ENCODE data around the gene NAV3. TPM values are rescaled to one million over a fixed set of nuclear protein-coding genes. Genes with fewer than 3 reads are reported as not detected.

The NAV3 gene
- polyA plus RNA-seq, 1 of the 3 experiments (the other 2 are of a cell fraction) = 10.5 TPM

DNA sequence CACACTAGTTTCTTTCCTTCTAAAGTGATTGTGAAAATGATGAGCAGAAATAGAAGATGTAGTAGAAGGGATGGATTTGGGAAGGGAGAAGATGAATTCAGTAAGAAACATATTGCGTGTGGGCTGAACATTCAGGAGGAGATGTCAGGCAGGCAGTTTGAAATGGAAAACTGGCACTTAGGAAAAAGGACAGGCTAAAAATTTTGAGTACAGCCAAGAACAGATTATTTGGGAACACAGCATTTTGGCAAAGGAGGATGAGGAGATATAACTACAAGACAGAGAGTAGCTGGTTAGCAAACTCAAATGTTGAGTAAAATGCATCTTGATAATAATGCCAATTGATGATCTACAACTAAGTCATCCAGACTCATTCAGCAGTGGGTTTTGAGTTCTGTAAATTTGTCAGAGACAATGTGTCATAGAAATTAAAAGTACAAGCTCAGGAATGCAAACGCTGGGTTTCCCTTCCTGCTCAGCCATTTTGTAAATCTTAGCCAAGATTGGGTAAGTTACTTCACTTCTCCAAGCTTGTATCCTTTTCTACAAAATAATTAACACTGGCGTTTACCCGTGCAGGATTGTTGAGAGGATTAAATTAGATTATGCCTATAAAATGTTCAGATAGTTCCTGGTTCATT lies 255.0 kb downstream of the NAV3 start:
- ChIA-PET CTCF (interaction anchor here (1.4 to 2.7 kb wide), 3 partner anchors 11 to 78 kb away, joined by 3 to 9 read pairs (median 4); no protein-coding TSS in a partner anchor), POLR2A (no interaction called here)
- Histone ChIP-seq H2AFZ (ENCODE audit: low read depth) (no peak overlapping the region), H3K9ac (no peak overlapping the region), H4K20me1 (ENCODE audit: insufficient read depth) (no peaks in the 10 kb centered on the region), H3K36me3 (replicated peaks in 1 of 2; ENCODE audit: control insufficient read depth in 1 of 2, insufficient read depth in 2 of 2, low read length in 1 of 2) (peaks cover 0 to 6% of the 10 kb centered on the region in 2 experiments), H3K79me2 (ENCODE audit: insufficient read depth) (no peaks in the 10 kb centered on the region), H3K27ac (ENCODE audit: low read depth in 2 of 2, low read length in 1 of 2) (0 out of 4 replicates have a peak overlapping the region, but pooled peaks of 1 of the 2 experiments have one; percentile 15), H3K4me1 (ENCODE audit: control insufficient read depth in 1 of 2, insufficient read depth in 2 of 2, low read depth in 1 of 2, low read length in 1 of 2) (peaks cover 7 to 11% of the 10 kb centered on the region in 2 experiments; a peak in 2 of 4 replicates), H3K4me2 (no peak overlapping the region), H3K9me2 (no peaks in the 10 kb centered on the region), H3K4me3 (ENCODE audit: low read depth in 2 of 2, low read length in 1 of 2) (no peak overlapping the region), H3K9me3 (no peaks in the 10 kb centered on the region), H3K27me3 (ENCODE audit: insufficient read depth) (no peaks in the 10 kb centered on the region), H3F3A (replicated peaks; ENCODE audit: insufficient read depth) (peaks cover 12% of the 10 kb centered on the region)
- TF ChIP-seq, protein P1, sequence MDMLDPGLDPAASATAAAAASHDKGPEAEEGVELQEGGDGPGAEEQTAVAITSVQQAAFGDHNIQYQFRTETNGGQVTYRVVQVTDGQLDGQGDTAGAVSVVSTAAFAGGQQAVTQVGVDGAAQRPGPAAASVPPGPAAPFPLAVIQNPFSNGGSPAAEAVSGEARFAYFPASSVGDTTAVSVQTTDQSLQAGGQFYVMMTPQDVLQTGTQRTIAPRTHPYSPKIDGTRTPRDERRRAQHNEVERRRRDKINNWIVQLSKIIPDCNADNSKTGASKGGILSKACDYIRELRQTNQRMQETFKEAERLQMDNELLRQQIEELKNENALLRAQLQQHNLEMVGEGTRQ (IDR thresholded peaks at IDR 0.05; ENCODE audit: borderline replicate concordance, low read depth, low read length) = no peak
- TF ChIP-seq CTCF (IDR thresholded peaks at IDR 0.05) (no peak), MAX (IDR thresholded peaks at IDR 0.05; ENCODE audit: low read depth) (no peak), FOXM1 (IDR thresholded peaks at IDR 0.05; ENCODE audit: low read depth) (no peak), YY1 (IDR thresholded peaks at IDR 0.05; ENCODE audit: low read depth) (no peak), NFIC (IDR thresholded peaks at IDR 0.05; ENCODE audit: borderline replicate concordance) (no peak), REST (IDR thresholded peaks at IDR 0.05; ENCODE audit: low read depth, low read length) (no peak), FOSL2 (IDR thresholded peaks at IDR 0.05; ENCODE audit: borderline replicate concordance, low read depth) (no peak), RCOR1 (IDR thresholded peaks at IDR 0.05; ENCODE audit: low read length) (no peak)
- TF ChIP-seq, protein P2, sequence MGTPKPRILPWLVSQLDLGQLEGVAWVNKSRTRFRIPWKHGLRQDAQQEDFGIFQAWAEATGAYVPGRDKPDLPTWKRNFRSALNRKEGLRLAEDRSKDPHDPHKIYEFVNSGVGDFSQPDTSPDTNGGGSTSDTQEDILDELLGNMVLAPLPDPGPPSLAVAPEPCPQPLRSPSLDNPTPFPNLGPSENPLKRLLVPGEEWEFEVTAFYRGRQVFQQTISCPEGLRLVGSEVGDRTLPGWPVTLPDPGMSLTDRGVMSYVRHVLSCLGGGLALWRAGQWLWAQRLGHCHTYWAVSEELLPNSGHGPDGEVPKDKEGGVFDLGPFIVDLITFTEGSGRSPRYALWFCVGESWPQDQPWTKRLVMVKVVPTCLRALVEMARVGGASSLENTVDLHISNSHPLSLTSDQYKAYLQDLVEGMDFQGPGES (IDR thresholded peaks at IDR 0.05; ENCODE audit: low read depth, low read length) = no peak
- no peak for DNase-seq
- 83% methylated on average over 4 of the region's 4 CpGs for WGBS (ENCODE audit: low lambda C conversion rate)
